Measurements from ENCODE around the gene NTM.

The NTM gene

DNA sequence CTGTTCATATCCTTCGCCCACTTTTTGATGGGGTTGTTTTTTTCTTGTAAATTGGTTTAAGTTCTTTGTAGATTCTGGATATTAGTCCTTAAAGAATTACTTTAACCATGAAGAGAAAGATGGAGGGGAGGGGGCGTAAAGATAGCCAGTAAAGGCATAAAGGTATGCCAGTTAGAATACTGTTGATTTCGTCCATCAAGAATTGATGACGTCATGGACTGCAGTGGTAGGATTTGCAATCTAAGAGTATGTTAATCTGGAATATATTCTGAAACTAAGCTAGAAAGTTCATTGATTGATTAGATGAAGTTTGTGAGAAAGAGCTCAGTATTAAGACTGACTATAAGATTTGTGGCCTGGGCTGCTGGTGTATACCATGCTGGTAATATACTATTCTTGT, 856.1 kb downstream of the NTM start:
- POLR2A ChIA-PET = no interaction called here
- no peaks in the 10 kb centered on the region for H3K9me3 ChIP-seq (ENCODE audit: control insufficient read depth, insufficient read depth, low read depth, low read length)
- no peak overlapping the region for H3K4me3 ChIP-seq (ENCODE audit: low read depth, low read length)
- no peaks in the 10 kb centered on the region for H3K4me1 ChIP-seq (ENCODE audit: control insufficient read depth, insufficient read depth, low read length)
- TF ChIP-seq ZNF324 (tag by site-specific recombination; IDR thresholded peaks at IDR 0.05) (no peak), ZNF155 (tag by site-specific recombination; IDR thresholded peaks at IDR 0.05) (no peak), ZBTB20 (tag by site-specific recombination; IDR thresholded peaks at IDR 0.05) (no peak), ZBTB1 (tag by site-specific recombination; IDR thresholded peaks at IDR 0.05) (no peak)
- TF ChIP-seq, protein P1, sequence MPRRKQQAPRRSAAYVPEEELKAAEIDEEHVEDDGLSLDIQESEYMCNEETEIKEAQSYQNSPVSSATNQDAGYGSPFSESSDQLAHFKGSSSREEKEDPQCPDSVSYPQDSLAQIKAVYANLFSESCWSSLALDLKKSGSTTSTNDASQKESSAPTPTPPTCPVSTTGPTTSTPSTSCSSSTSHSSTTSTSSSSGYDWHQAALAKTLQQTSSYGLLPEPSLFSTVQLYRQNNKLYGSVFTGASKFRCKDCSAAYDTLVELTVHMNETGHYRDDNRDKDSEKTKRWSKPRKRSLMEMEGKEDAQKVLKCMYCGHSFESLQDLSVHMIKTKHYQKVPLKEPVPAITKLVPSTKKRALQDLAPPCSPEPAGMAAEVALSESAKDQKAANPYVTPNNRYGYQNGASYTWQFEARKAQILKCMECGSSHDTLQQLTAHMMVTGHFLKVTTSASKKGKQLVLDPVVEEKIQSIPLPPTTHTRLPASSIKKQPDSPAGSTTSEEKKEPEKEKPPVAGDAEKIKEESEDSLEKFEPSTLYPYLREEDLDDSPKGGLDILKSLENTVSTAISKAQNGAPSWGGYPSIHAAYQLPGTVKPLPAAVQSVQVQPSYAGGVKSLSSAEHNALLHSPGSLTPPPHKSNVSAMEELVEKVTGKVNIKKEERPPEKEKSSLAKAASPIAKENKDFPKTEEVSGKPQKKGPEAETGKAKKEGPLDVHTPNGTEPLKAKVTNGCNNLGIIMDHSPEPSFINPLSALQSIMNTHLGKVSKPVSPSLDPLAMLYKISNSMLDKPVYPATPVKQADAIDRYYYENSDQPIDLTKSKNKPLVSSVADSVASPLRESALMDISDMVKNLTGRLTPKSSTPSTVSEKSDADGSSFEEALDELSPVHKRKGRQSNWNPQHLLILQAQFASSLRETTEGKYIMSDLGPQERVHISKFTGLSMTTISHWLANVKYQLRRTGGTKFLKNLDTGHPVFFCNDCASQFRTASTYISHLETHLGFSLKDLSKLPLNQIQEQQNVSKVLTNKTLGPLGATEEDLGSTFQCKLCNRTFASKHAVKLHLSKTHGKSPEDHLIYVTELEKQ (tag by site-specific recombination; IDR thresholded peaks at IDR 0.05; ENCODE audit: borderline replicate concordance) = no peak
- CTCF ChIA-PET = interaction anchor here (0.9 kb wide), 1 partner anchor 479 kb away, joined by 3 read pairs; no protein-coding TSS in a partner anchor
- no peak overlapping the region for H3K27ac ChIP-seq (ENCODE audit: extremely low read depth, low read depth, low read length)
- no peaks in the 10 kb centered on the region for H3K36me3 ChIP-seq (ENCODE audit: control insufficient read depth in 2 of 2, insufficient read depth in 1 of 2, low read length in 2 of 2)

DNA sequence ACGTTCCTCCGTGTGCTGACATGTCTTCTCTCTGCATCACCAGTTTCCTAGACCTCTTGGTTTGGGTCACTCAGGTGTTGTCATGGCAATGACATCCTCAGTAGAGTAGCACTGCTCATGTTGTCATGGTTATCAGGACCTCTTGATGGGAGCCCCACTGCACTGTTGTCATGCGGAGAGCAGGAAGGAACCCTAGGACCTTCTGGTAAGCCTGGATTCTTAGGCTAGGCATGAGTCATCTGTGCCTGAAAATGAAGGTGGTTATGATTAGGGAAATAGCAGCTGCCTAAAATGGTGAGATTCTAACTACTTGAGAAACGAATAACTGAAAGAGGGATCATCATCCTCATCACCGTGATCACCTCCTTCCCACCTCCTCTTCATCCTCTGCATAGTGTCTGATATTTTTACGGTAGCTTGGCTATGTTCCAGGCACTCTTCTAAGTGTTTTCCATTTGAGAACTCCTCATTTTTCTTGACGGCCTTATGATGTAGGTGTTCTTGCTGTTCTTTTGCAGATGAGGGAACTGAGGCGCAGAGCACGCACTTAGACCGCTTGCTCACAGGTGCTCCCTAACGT, 858.4 kb downstream of the NTM start:
- Histone ChIP-seq H3K36me3 (ENCODE audit: control insufficient read depth in 2 of 2, insufficient read depth in 1 of 2, low read length in 2 of 2) (no peaks in the 10 kb centered on the region), H3K4me3 (ENCODE audit: low read depth, low read length) (no peak overlapping the region), H3K27ac (ENCODE audit: extremely low read depth, low read depth, low read length) (no peak overlapping the region), H3K4me1 (ENCODE audit: control insufficient read depth, insufficient read depth, low read length) (no peaks in the 10 kb centered on the region), H3K9me3 (ENCODE audit: control insufficient read depth, insufficient read depth, low read depth, low read length) (no peaks in the 10 kb centered on the region)
- TF ChIP-seq MEIS1 (CRISPR knock-in tag; IDR thresholded peaks at IDR 0.05; ENCODE audit: borderline replicate concordance) (no peak), YY2 (tag by site-specific recombination; IDR thresholded peaks at IDR 0.05) (no peak), ZNF623 (tag by site-specific recombination; IDR thresholded peaks at IDR 0.05) (no peak), ZNF157 (tag by site-specific recombination; IDR thresholded peaks at IDR 0.05) (no peak), ZBTB7A (tag by site-specific recombination; IDR thresholded peaks at IDR 0.05; ENCODE audit: low read depth) (no peak), ZNF560 (tag by site-specific recombination; IDR thresholded peaks at IDR 0.05; ENCODE audit: borderline replicate concordance) (no peak), ZNF10 (tag by site-specific recombination; IDR thresholded peaks at IDR 0.05) (no peak), ZSCAN23 (tag by site-specific recombination; IDR thresholded peaks at IDR 0.05) (no peak), ZEB2 (tag by site-specific recombination; IDR thresholded peaks at IDR 0.05) (no peak), ZNF555 (tag by site-specific recombination; conservative IDR thresholded peaks at IDR 0.05) (no peak), MYNN (tag by site-specific recombination; IDR thresholded peaks at IDR 0.05; ENCODE audit: borderline replicate concordance) (no peak), ZNF600 (tag by site-specific recombination; IDR thresholded peaks at IDR 0.05) (no peak), ZNF629 (tag by site-specific recombination; IDR thresholded peaks at IDR 0.05) (no peak), ZNF660 (tag by site-specific recombination; IDR thresholded peaks at IDR 0.05) (no peak)
- TF ChIP-seq, protein P2, sequence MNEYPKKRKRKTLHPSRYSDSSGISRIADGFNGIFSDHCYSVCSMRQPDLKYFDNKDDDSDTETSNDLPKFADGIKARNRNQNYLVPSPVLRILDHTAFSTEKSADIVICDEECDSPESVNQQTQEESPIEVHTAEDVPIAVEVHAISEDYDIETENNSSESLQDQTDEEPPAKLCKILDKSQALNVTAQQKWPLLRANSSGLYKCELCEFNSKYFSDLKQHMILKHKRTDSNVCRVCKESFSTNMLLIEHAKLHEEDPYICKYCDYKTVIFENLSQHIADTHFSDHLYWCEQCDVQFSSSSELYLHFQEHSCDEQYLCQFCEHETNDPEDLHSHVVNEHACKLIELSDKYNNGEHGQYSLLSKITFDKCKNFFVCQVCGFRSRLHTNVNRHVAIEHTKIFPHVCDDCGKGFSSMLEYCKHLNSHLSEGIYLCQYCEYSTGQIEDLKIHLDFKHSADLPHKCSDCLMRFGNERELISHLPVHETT (tag by site-specific recombination; IDR thresholded peaks at IDR 0.05) = no peak
- TF ChIP-seq, protein P3, sequence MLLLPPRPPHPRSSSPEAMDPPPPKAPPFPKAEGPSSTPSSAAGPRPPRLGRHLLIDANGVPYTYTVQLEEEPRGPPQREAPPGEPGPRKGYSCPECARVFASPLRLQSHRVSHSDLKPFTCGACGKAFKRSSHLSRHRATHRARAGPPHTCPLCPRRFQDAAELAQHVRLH (tag by site-specific recombination; IDR thresholded peaks at IDR 0.05) = no peak
- TF ChIP-seq, protein P4, sequence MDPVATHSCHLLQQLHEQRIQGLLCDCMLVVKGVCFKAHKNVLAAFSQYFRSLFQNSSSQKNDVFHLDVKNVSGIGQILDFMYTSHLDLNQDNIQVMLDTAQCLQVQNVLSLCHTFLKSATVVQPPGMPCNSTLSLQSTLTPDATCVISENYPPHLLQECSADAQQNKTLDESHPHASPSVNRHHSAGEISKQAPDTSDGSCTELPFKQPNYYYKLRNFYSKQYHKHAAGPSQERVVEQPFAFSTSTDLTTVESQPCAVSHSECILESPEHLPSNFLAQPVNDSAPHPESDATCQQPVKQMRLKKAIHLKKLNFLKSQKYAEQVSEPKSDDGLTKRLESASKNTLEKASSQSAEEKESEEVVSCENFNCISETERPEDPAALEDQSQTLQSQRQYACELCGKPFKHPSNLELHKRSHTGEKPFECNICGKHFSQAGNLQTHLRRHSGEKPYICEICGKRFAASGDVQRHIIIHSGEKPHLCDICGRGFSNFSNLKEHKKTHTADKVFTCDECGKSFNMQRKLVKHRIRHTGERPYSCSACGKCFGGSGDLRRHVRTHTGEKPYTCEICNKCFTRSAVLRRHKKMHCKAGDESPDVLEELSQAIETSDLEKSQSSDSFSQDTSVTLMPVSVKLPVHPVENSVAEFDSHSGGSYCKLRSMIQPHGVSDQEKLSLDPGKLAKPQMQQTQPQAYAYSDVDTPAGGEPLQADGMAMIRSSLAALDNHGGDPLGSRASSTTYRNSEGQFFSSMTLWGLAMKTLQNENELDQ (tag by site-specific recombination; IDR thresholded peaks at IDR 0.05; ENCODE audit: low read depth) = no peak
- TF ChIP-seq, protein P5, sequence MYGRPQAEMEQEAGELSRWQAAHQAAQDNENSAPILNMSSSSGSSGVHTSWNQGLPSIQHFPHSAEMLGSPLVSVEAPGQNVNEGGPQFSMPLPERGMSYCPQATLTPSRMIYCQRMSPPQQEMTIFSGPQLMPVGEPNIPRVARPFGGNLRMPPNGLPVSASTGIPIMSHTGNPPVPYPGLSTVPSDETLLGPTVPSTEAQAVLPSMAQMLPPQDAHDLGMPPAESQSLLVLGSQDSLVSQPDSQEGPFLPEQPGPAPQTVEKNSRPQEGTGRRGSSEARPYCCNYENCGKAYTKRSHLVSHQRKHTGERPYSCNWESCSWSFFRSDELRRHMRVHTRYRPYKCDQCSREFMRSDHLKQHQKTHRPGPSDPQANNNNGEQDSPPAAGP (tag by site-specific recombination; IDR thresholded peaks at IDR 0.05) = no peak
- TF ChIP-seq, protein P6, sequence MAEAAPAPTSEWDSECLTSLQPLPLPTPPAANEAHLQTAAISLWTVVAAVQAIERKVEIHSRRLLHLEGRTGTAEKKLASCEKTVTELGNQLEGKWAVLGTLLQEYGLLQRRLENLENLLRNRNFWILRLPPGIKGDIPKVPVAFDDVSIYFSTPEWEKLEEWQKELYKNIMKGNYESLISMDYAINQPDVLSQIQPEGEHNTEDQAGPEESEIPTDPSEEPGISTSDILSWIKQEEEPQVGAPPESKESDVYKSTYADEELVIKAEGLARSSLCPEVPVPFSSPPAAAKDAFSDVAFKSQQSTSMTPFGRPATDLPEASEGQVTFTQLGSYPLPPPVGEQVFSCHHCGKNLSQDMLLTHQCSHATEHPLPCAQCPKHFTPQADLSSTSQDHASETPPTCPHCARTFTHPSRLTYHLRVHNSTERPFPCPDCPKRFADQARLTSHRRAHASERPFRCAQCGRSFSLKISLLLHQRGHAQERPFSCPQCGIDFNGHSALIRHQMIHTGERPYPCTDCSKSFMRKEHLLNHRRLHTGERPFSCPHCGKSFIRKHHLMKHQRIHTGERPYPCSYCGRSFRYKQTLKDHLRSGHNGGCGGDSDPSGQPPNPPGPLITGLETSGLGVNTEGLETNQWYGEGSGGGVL (tag by site-specific recombination; IDR thresholded peaks at IDR 0.05) = no peak
- POLR2A ChIA-PET = no interaction called here
- CTCF ChIA-PET = interaction anchor here (0.7 to 0.9 kb wide), 2 partner anchors 9 to 73 kb away, joined by 4 to 5 read pairs; no protein-coding TSS in a partner anchor

Measured in HEK293 (cell line).